Fibroblast of villous mesenchyme (primary cell): ENCODE data around the gene DST. TPM values are rescaled to one million over a fixed set of nuclear protein-coding genes. Genes with fewer than 3 reads are reported as not detected.
"Not testable (repeated sequence)": the region's sequence is repeated elsewhere in the genome, so short reads cannot be mapped to it uniquely, and the experiment has no call there.

Experiments
- DNase-seq: peaks from one replicate; pipeline ENCODE4 v3.0.0-alpha.2; 2010; ENCODE audit warnings: low read depth
- H3K4me3 ChIP-seq: 2 replicates; pipeline ENCODE4 v1.5.1; 2011; ENCODE audit warnings: low read depth, mild to moderate bottlenecking, low read length
- CTCF ChIP-seq: IDR thresholded peaks from 2 replicates; pipeline ENCODE4 v1.5.1; 2012; ENCODE audit warnings: low read depth, mild to moderate bottlenecking, low read length; ENCODE audit not compliant: insufficient read depth
- total RNA-seq: library from RNA; depleted of rRNA; stranded (reverse); fragments of >200 nt; gene quantifications from 2 replicates; pipeline ENCODE4 v1.2.3, GENCODE V29; 2012

The DST gene
- total RNA-seq, 1 donor: 509 TPM

DNA sequence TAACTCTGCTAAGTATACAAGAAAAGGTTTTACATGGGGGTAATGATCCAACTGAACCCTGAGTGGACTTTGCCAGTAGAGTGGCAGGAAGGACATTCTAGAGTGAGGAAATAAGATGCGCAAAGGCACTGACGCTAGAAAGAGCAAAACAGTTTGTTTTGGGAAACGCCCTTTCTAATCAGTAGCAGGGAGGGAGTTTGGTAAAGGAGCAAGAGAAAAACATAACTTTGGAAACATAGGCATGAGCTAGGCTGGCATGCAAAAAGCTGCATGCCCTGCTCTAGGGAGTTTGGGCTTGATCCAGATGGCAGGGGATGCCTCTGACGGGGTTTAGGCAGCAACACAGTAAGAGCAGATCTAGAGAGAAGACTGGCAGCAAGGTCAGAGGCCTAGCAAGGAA is 135.2 kb downstream of the DST start:
- no peak for TF ChIP-seq CTCF
- no peak overlapping the region for H3K4me3 ChIP-seq
- DNase-seq: no peak

GRCh38 chr6:56505512-56506260 is 137.0 kb downstream of the DST start:
- TF ChIP-seq CTCF: no peak
- no peak overlapping the region for H3K4me3 ChIP-seq

GRCh38 chr6:56501993-56502392 is 140.7 kb downstream of the DST start:
- no peak overlapping the region for H3K4me3 ChIP-seq
- TF ChIP-seq CTCF: no peak
- no peak for DNase-seq

More at GRCh38 chr6:56505512-56506260, 137.0 kb downstream of the DST start:
- DNase-seq: no peak

- no peak for TF ChIP-seq CTCF
These were observed 143.6 kb downstream of the DST start for GRCh38 chr6:56499095-56499494.

GRCh38 chr6:56497691-56498090 is 145.0 kb downstream of the DST start:
- no peak for DNase-seq
- no peak overlapping the region for H3K4me3 ChIP-seq
- no peak for TF ChIP-seq CTCF

More at GRCh38 chr6:56499095-56499494, 143.6 kb downstream of the DST start:
- no peak overlapping the region for H3K4me3 ChIP-seq
- peak; percentile 33 for DNase-seq

GRCh38 chr6:56497240-56497639 is 145.4 kb downstream of the DST start:
- H3K4me3 ChIP-seq: no peak overlapping the region
- peak; percentile 55 for DNase-seq
- no peak for TF ChIP-seq CTCF

DNA sequence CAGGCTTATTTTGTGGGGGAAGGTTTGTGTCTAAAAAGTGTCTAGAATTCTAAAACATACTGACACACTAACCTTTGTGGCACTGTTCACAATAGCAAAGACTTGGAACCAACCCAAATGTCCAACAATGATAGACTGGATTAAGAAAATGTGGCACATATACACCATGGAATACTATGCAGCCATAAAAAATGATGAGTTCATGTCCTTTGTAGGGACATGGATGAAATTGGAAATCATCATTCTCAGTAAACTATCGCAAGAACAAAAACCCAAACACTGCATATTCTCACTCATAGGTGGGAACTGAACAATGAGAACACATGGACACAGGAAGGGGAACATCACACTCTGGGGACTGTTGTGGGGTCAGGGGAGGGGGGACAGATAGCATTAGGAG is 146.0 kb downstream of the DST start:
- not testable (repeated sequence) for H3K4me3 ChIP-seq, DNase-seq
